Fibroblast of villous mesenchyme (primary cell): ENCODE data around the gene GPR143. TPM values are rescaled to one million over a fixed set of nuclear protein-coding genes. Genes with fewer than 3 reads are reported as not detected.

Experiments used
- DNase-seq: peaks from one replicate; pipeline ENCODE4 v3.0.0-alpha.2; 2010; ENCODE audit warnings: low read depth
- H3K4me3 ChIP-seq: 2 replicates; pipeline ENCODE4 v1.5.1; 2011; ENCODE audit warnings: low read depth, mild to moderate bottlenecking, low read length
- total RNA-seq: library from RNA; depleted of rRNA; stranded (reverse); fragments of >200 nt; gene quantifications from 2 replicates; pipeline ENCODE4 v1.2.3, GENCODE V29; 2012
- TF ChIP-seq, protein P1 (sequence below): IDR thresholded peaks from 2 replicates; pipeline ENCODE4 v1.5.1; 2012; ENCODE audit warnings: low read depth, mild to moderate bottlenecking, low read length; ENCODE audit not compliant: insufficient read depth

Gene GPR143
- total RNA-seq, 1 donor, result 0.43 TPM

DNA sequence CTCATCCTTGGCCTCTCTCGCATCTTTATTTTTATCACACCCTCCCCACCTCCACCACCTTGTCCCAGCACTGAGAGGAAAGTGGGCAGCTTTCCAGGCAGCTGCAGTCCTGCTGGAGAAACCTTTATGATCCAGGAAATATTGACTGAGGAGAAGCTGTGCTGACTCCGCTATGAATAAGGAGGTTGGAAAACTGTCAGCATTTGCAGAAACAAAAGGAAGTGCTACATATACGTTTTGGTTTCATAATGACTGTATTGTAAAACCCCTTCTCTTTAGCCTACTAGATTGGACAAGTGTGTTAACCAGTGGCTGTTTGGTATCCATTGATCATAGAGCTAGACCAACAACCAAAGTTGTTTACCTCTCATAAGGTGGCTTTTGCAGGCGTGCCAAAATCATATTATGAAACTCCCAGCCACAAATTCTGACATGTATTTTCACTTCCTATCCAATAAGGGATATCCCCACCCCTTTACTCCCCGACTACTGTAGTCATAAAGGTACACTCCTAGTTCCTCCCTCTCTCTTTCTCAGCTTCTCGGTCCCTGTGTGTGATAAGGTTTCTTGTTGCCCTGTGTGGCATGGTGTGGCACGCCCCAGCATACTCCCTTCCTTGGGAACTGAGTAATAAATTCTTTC, 88.4 kb downstream of the GPR143 start:
- TF ChIP-seq, protein P1, sequence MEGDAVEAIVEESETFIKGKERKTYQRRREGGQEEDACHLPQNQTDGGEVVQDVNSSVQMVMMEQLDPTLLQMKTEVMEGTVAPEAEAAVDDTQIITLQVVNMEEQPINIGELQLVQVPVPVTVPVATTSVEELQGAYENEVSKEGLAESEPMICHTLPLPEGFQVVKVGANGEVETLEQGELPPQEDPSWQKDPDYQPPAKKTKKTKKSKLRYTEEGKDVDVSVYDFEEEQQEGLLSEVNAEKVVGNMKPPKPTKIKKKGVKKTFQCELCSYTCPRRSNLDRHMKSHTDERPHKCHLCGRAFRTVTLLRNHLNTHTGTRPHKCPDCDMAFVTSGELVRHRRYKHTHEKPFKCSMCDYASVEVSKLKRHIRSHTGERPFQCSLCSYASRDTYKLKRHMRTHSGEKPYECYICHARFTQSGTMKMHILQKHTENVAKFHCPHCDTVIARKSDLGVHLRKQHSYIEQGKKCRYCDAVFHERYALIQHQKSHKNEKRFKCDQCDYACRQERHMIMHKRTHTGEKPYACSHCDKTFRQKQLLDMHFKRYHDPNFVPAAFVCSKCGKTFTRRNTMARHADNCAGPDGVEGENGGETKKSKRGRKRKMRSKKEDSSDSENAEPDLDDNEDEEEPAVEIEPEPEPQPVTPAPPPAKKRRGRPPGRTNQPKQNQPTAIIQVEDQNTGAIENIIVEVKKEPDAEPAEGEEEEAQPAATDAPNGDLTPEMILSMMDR, result no peak
- DNase-seq, result peak; percentile 27
- H3K4me3 ChIP-seq, result no peak overlapping the region

DNA sequence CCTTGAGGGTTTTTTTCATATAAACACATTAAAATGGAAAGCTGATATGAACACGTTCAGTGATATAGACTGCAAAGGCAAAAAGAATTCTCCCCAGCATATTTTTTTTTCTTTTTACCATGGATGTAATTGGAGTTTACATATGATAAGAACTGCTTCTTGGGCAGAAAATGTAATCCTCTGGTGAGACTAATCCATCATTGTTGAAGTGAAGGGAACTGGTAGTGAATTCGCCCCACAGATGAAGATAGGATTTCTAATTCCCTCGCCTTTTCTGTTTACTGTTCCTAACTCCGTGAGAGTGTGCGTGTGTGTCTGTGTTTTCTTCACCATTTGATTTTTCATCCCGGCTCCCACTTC, 88.9 kb downstream of the GPR143 start:
- TF ChIP-seq, protein P1, result no peak
- no peak overlapping the region for H3K4me3 ChIP-seq
- DNase-seq, result no peak

DNA sequence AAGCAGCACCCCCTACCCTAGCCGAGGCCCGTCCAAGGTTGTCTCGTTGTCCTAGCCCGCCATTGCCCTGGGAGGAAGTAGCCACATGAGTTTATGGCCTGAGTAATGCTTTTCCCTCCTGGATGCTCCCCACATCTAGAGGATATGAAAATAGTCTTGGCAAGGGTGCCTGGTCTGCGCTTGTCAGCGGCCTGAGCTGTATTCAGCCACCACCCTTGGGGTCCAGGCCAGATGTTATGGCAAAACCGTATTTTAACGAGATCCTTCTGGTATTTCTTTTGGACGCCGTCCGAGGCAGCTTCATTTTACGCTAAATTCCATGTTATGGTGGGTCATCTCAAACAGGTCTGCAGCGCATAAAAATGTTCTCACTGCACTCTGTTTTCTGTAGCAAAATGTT, 89.3 kb downstream of the GPR143 start:
- no peak overlapping the region for H3K4me3 ChIP-seq
- DNase-seq, result peak; percentile 64
- TF ChIP-seq, protein P1, result no peak

Other genes with a start within 250 kb of the GPR143 start
- 4.3 and 5.8 TPM in 2 replicates for gene SHROOM2, start 20.6 kb upstream of the GPR143 start, total RNA-seq
- under 0.01 TPM in 1 of 2 replicates, not detected in the other for gene CLDN34, start 201.5 kb upstream of the GPR143 start, total RNA-seq